ENCODE measurements around the gene HMCN2.

Gene HMCN2

GRCh38 chr9:130327781-130328348 is 62.3 kb downstream of the HMCN2 start:
- in situ Hi-C loops (cut with MboI; ENCODE audit: low pct_unique_long_range_greater_than_20kb, low sequenced_read_pairs, unreplicated experiment), result no loop called here
- TF ChIP-seq CTCF (IDR thresholded peaks at IDR 0.05; ENCODE audit: extremely low read depth, insufficient read depth, missing control alignments), result no peak
- DNase-seq (ENCODE audit: low spot score), result no peak

GRCh38 chr9:130328349-130328801 is 62.8 kb downstream of the HMCN2 start:
- in situ Hi-C loops (cut with MboI; ENCODE audit: low pct_unique_long_range_greater_than_20kb, low sequenced_read_pairs, unreplicated experiment), result no loop called here
- DNase-seq (ENCODE audit: low spot score), result no peak
- no peak for TF ChIP-seq CTCF (IDR thresholded peaks at IDR 0.05; ENCODE audit: extremely low read depth, insufficient read depth, missing control alignments)

DNA sequence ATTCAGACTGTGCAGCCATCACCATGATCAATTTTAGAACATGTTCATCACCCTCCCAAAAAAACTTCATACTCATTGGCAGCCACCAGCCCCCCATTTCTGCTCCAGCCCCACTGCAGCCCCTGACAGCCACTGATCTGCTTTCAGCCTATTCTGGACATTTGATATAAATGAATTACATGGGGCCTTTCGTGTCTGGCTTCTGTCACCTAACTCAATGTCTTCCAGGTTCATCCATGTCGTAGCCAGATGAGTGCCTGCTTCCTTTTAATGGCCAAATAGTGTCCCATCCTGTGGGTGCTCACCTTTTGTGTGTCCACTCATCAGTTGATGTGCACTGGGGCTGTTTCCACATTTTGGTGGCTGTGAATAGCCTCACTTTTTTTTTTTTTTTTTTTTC is 63.5 kb downstream of the HMCN2 start:
- no peak for TF ChIP-seq CTCF (IDR thresholded peaks at IDR 0.05; ENCODE audit: extremely low read depth, insufficient read depth, missing control alignments)
- in situ Hi-C loops (cut with MboI; ENCODE audit: low pct_unique_long_range_greater_than_20kb, low sequenced_read_pairs, unreplicated experiment), result no loop called here
- DNase-seq (ENCODE audit: low spot score), result no peak

GRCh38 chr9:130330202-130330862 is 64.8 kb downstream of the HMCN2 start:
- in situ Hi-C loops (cut with MboI; ENCODE audit: low pct_unique_long_range_greater_than_20kb, low sequenced_read_pairs, unreplicated experiment), result no loop called here
- TF ChIP-seq CTCF (IDR thresholded peaks at IDR 0.05; ENCODE audit: extremely low read depth, insufficient read depth, missing control alignments), result no peak
- no peak for DNase-seq (ENCODE audit: low spot score)

- in situ Hi-C loops (cut with MboI; ENCODE audit: low pct_unique_long_range_greater_than_20kb, low sequenced_read_pairs, unreplicated experiment), result no loop called here
- TF ChIP-seq CTCF (IDR thresholded peaks at IDR 0.05; ENCODE audit: extremely low read depth, insufficient read depth, missing control alignments), result no peak
These were observed 65.5 kb downstream of the HMCN2 start for GRCh38 chr9:130331061-130331460.

GRCh38 chr9:130331573-130331972 is 66.0 kb downstream of the HMCN2 start:
- in situ Hi-C loops (cut with MboI; ENCODE audit: low pct_unique_long_range_greater_than_20kb, low sequenced_read_pairs, unreplicated experiment), result no loop called here
- no peak for DNase-seq (ENCODE audit: low spot score)

More at GRCh38 chr9:130331061-130331460, 65.5 kb downstream of the HMCN2 start:
- no peak for DNase-seq (ENCODE audit: low spot score)

More at GRCh38 chr9:130331573-130331972, 66.0 kb downstream of the HMCN2 start:
- TF ChIP-seq CTCF (IDR thresholded peaks at IDR 0.05; ENCODE audit: extremely low read depth, insufficient read depth, missing control alignments), result no peak

All from GM13977 (cell line).